Keratinocyte (primary cell): ENCODE data around the gene TP53RK. TPM values are rescaled to one million over a fixed set of nuclear protein-coding genes. Genes with fewer than 3 reads are reported as not detected.

Experiments
- DNase-seq: peaks from one replicate; pipeline ENCODE4 v3.0.0-alpha.2; 2011; ENCODE audit warnings: low read depth, missing footprints, low spot score
- FAIRE-seq: peaks from 2 replicates; lab custom pipeline; 2011; peaks lifted over from hg19 to GRCh38; lab: Jason Lieb, UNC
- H2AFZ ChIP-seq: 2 replicates; pipeline ENCODE4 v1.6.0; 2012; ENCODE audit warnings: low read length, control low read depth, inconsistent platforms; ENCODE audit not compliant: control insufficient read depth
- H3K27ac ChIP-seq: 2 replicates; pipeline ENCODE4 v1.5.1; 2011; ENCODE audit warnings: low read length; ENCODE audit not compliant: control insufficient read depth, insufficient read depth
- H3K27me3 ChIP-seq: 3 replicates; pipeline ENCODE4 v1.6.0; 2011; ENCODE audit warnings: low read length; ENCODE audit not compliant: control insufficient read depth, insufficient read depth; ENCODE audit errors: extremely low read depth
- H3K36me3 ChIP-seq, 2 experiments: 2 replicates in 1 of 2; 3 replicates in 1 of 2; pipeline ENCODE4 v1.5.1; 2011; ENCODE audit warnings: low read length in 2 of 2, mild to moderate bottlenecking in 1 of 2; ENCODE audit not compliant: control insufficient read depth in 2 of 2, insufficient read depth in 2 of 2; ENCODE audit errors: extremely low read depth in 1 of 2
- H3K4me1 ChIP-seq: 3 replicates; pipeline ENCODE4 v1.5.1; 2011; ENCODE audit warnings: low read length; ENCODE audit not compliant: control insufficient read depth, insufficient read depth; ENCODE audit errors: extremely low read depth
- H3K4me2 ChIP-seq: 3 replicates; pipeline ENCODE4 v1.6.0; 2011; ENCODE audit warnings: low read depth, low read length; ENCODE audit not compliant: control insufficient read depth, insufficient read depth; ENCODE audit errors: extremely low read depth
- H3K4me3 ChIP-seq, 3 experiments: fragments of 200-600 bp in 1 of 3; sonication (generic) in 1 of 3; 2 replicates in 2 of 3; 3 replicates in 1 of 3; pipeline ENCODE4 v1.5.1; 2011 to 2016; ENCODE audit warnings: low read length in 3 of 3, mild to moderate bottlenecking in 3 of 3, control low read depth in 2 of 3, inconsistent platforms in 1 of 3, low read depth in 1 of 3, mixed read lengths in 1 of 3, mixed run types in 1 of 3, moderate library complexity in 1 of 3; ENCODE audit not compliant: control insufficient read depth in 2 of 3, insufficient read depth in 2 of 3; ENCODE audit errors: extremely low read depth in 1 of 3
- H3K79me2 ChIP-seq: 2 replicates; pipeline ENCODE4 v1.6.0; 2012; ENCODE audit warnings: low read length; ENCODE audit not compliant: control insufficient read depth, insufficient read depth
- H3K9ac ChIP-seq: 3 replicates; pipeline ENCODE4 v1.6.0; 2011; ENCODE audit warnings: low read length; ENCODE audit not compliant: control insufficient read depth, insufficient read depth; ENCODE audit errors: extremely low read depth
- H3K9me1 ChIP-seq: 3 replicates; pipeline ENCODE4 v1.6.0; 2011; ENCODE audit warnings: low read length; ENCODE audit not compliant: control insufficient read depth, insufficient read depth; ENCODE audit errors: extremely low read depth
- H3K9me3 ChIP-seq: 2 replicates; pipeline ENCODE4 v1.5.1; 2012; ENCODE audit warnings: low read depth, low read length; ENCODE audit not compliant: control insufficient read depth
- H4K20me1 ChIP-seq: 3 replicates; pipeline ENCODE4 v1.6.0; 2011; ENCODE audit warnings: low read length; ENCODE audit not compliant: control insufficient read depth, insufficient read depth; ENCODE audit errors: extremely low read depth
- EZH2 ChIP-seq: IDR thresholded peaks from one replicate; pipeline ENCODE4 v1.6.1; 2012; ENCODE audit warnings: inconsistent platforms, mild to moderate bottlenecking, low read length, moderate library complexity
- dilution Hi-C: fragments of 300-500 bp; cut with MboI; formaldehyde crosslinking; loops from one replicate; pipeline ENCODE4 v1.7.0; 2020; ENCODE audit warnings: low sequenced_read_pairs; ENCODE audit not compliant: extremely low pct_ligation_motif_present
- polyA plus RNA-seq, 5 experiments: library from polyadenylated mRNA; depleted of rRNA in 3 of 5; stranded (reverse) in 3 of 5; stranded (forward) in 1 of 5; unstranded in 1 of 5; fragments of >200 nt; gene quantifications; 1 replicate in 1 of 5; 2 replicates in 3 of 5; 3 replicates in 1 of 5; pipeline versions ENCODE4 v1.2.1 to v1.2.3, GENCODE V29; 2011 to 2012; ENCODE audit warnings: missing spikeins in 2 of 5, low read depth in 1 of 5, low replicate concordance in 1 of 5
- TF ChIP-seq, protein P1 (sequence below), 3 experiments: IDR thresholded peaks in 1 of 3; conservative IDR thresholded peaks in 1 of 3; optimal IDR thresholded peaks in 1 of 3; 2 replicates in 2 of 3; 3 replicates in 1 of 3; pipeline versions ENCODE3 to v1.5.1; 2011; ENCODE audit warnings: low read length in 3 of 3, mild to moderate bottlenecking in 3 of 3, moderate library complexity in 2 of 3, control low read depth in 1 of 3, inconsistent platforms in 1 of 3; ENCODE audit not compliant: insufficient read depth in 2 of 3; ENCODE audit errors: extremely low read depth in 1 of 3

The TP53RK gene
- polyA plus RNA-seq, 1 donor (not counting 4 experiments of a cell fraction or from before 2014, with no cell fraction given): 15.9 TPM

DNA sequence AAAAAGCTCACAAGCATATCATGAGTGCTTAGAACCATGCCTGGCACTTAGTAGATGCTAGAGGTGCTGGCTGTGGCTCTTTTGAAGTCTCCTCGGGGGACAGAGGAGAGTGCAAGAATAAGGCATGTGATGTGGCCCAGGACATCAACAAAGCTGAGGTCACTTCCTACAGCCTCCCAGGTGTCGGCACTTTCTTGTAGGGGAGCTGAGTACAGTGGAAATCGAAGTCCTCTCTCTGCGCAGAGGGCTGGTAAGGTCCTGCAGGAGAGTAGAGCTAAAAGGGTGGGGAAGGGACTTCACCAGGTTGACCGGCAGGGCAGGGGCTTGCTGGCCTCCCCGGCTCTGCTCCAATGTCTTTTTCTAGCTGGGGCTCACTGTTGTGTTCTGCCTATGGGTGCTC, 49.2 kb downstream of the TP53RK start:
- Histone ChIP-seq H2AFZ (no peak overlapping the region), H3K79me2 (no peaks in the 10 kb centered on the region), H4K20me1 (no peaks in the 10 kb centered on the region), H3K9ac (no peak overlapping the region), H3K4me3 (no peak overlapping the region), H3K4me1 (no peaks in the 10 kb centered on the region), H3K27ac (no peak overlapping the region), H3K9me3 (no peaks in the 10 kb centered on the region), H3K9me1 (no peaks in the 10 kb centered on the region), H3K36me3 (no peaks in the 10 kb centered on the region), H3K27me3 (no peaks in the 10 kb centered on the region), H3K4me2 (no peak overlapping the region)
- dilution Hi-C loops: no loop called here
- TF ChIP-seq, protein P1, sequence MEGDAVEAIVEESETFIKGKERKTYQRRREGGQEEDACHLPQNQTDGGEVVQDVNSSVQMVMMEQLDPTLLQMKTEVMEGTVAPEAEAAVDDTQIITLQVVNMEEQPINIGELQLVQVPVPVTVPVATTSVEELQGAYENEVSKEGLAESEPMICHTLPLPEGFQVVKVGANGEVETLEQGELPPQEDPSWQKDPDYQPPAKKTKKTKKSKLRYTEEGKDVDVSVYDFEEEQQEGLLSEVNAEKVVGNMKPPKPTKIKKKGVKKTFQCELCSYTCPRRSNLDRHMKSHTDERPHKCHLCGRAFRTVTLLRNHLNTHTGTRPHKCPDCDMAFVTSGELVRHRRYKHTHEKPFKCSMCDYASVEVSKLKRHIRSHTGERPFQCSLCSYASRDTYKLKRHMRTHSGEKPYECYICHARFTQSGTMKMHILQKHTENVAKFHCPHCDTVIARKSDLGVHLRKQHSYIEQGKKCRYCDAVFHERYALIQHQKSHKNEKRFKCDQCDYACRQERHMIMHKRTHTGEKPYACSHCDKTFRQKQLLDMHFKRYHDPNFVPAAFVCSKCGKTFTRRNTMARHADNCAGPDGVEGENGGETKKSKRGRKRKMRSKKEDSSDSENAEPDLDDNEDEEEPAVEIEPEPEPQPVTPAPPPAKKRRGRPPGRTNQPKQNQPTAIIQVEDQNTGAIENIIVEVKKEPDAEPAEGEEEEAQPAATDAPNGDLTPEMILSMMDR (optimal IDR thresholded peaks at IDR 0.05 in 1 of 3, IDR thresholded peaks at IDR 0.05 in 1 of 3, conservative IDR thresholded peaks at IDR 0.05 in 1 of 3; ENCODE audit: extremely low read depth in 1 of 3, insufficient read depth in 2 of 3, low read length in 3 of 3): no peak
- TF ChIP-seq EZH2: no peak
- DNase-seq (no peak), FAIRE-seq (no peak)

DNA sequence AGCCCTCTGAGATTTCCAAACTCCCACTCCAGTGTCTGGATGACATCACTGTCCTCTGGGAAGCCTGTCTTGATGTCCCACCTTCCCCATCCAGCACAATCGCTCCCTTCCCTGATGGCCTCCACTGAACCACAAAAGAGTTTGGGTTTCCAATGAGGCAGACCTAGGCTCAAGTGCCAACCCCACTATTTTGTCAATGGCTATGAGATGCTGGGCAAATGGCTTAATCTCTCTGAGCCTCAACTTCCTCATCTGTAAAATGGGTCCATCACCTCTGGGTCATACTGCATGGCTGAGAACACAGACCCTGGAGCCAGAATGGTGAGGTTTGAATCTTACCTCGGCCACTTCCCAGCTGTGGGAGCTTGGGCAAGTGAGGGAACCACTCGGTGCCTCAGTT, 49.7 kb downstream of the TP53RK start:
- H3K9me1 ChIP-seq: no peaks in the 10 kb centered on the region
- no peaks in the 10 kb centered on the region for H3K79me2 ChIP-seq
- H3K36me3 ChIP-seq: no peaks in the 10 kb centered on the region
- H3K27me3 ChIP-seq: no peaks in the 10 kb centered on the region
- TF ChIP-seq EZH2: no peak
- TF ChIP-seq, protein P1 (optimal IDR thresholded peaks at IDR 0.05 in 1 of 3, IDR thresholded peaks at IDR 0.05 in 1 of 3, conservative IDR thresholded peaks at IDR 0.05 in 1 of 3; ENCODE audit: extremely low read depth in 1 of 3, insufficient read depth in 2 of 3, low read length in 3 of 3): no peak
- no peak overlapping the region for H3K4me3 ChIP-seq
- no peaks in the 10 kb centered on the region for H4K20me1 ChIP-seq
- no peak overlapping the region for H3K27ac ChIP-seq
- H3K9ac ChIP-seq: no peak overlapping the region
- no peaks in the 10 kb centered on the region for H3K4me1 ChIP-seq
- no peak overlapping the region for H2AFZ ChIP-seq
- no peak overlapping the region for H3K4me2 ChIP-seq
- DNase-seq (no peak), FAIRE-seq (no peak)
- H3K9me3 ChIP-seq: no peaks in the 10 kb centered on the region
- dilution Hi-C loops: no loop called here
